ENCODE measurements around the gene WEE1.

The WEE1 gene

DNA sequence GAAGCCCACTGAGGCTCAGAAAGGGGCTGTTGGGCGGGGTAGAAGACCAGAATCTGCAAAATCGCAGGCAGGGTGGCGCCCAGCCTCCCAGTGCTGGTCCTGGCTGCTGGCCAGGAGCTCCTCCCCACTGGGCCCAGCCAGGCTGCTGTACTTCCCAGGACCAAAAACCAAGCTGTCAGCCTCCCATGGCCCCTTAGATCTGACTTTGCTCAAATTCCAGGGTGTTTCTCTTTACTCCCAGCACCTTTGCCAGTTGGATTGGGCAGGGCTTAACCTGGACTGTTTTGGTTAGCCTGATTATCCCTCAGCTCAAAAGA is 44.2 kb upstream of the WEE1 start:
- no peak for DNase-seq (ENCODE audit: low read depth)
- TF ChIP-seq, protein P1, sequence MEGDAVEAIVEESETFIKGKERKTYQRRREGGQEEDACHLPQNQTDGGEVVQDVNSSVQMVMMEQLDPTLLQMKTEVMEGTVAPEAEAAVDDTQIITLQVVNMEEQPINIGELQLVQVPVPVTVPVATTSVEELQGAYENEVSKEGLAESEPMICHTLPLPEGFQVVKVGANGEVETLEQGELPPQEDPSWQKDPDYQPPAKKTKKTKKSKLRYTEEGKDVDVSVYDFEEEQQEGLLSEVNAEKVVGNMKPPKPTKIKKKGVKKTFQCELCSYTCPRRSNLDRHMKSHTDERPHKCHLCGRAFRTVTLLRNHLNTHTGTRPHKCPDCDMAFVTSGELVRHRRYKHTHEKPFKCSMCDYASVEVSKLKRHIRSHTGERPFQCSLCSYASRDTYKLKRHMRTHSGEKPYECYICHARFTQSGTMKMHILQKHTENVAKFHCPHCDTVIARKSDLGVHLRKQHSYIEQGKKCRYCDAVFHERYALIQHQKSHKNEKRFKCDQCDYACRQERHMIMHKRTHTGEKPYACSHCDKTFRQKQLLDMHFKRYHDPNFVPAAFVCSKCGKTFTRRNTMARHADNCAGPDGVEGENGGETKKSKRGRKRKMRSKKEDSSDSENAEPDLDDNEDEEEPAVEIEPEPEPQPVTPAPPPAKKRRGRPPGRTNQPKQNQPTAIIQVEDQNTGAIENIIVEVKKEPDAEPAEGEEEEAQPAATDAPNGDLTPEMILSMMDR (IDR thresholded peaks at IDR 0.05; ENCODE audit: insufficient read depth, low read depth, low read length, missing control alignments): no peak
- H3K4me3 ChIP-seq (ENCODE audit: low read length): no peak overlapping the region

DNA sequence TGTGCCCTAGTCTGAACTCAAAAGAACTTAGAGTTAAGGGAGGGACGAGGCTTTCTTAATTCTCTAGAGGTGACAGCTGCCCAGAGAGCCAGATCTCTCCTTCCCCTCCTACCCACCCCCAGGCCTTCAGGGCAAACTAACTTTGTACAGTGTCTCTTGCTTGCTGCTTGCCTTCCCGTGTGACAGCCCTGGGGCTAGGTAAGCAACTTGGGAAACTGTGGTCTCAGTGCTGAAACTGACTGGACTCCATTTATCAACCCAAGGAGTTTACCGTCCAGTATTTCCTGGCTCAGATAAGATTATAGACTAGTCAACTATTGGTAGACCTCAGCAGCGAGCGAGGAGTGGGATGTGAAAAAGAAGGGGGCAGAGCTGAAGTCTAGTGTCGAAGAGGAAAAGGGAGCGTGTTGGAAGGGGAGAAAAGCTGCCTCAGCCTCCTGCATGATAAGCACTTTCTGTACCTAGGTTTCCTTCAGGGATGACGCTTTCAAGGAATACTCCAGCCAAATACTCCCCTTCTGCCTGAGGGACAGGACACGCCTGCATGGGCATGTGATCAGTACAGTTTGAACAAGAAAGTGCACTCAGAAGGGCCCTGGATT is 43.3 kb upstream of the WEE1 start:
- DNase-seq (ENCODE audit: low read depth): peak; percentile 65
- H3K4me3 ChIP-seq (ENCODE audit: low read length): no peak overlapping the region
- TF ChIP-seq, protein P1 (IDR thresholded peaks at IDR 0.05; ENCODE audit: insufficient read depth, low read depth, low read length, missing control alignments): no peak

DNA sequence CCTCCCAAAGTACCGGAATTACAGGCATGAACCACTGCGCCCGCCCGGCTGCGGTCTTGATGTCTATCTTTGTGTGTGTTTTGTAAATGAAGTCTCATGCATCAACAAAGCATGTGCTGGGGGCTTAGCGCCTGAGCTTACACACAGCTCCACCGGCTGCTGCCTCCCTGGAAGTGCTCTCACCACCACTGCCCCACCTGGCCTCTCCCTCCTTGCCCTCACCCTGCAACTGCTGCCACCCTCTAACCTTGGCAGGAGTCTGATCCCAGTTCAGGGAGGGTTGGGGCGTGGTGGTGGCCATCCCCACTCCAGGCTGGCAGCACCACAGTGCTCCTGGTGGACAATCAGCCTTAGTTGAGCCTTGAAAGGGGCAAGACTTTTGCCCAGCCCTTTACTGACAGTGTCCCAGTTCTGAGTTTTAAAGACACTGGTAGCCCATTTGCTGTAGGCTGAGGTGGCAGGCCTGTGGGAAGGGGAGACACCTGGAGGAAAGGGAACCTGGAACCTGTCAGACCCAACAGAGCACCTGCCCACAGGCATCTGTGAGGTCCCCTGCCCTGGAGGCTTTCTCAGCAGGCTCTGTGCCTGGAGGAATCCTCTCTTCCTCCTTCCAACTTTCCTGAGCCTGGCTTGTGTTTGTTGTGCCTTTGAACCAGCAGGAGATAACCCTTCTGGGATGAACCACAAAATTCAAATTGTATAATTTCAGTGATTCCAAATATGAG is 42.4 kb upstream of the WEE1 start:
- DNase-seq (ENCODE audit: low read depth): no peak
- TF ChIP-seq, protein P1 (IDR thresholded peaks at IDR 0.05; ENCODE audit: insufficient read depth, low read depth, low read length, missing control alignments): no peak
- no peak overlapping the region for H3K4me3 ChIP-seq (ENCODE audit: low read length)

DNA sequence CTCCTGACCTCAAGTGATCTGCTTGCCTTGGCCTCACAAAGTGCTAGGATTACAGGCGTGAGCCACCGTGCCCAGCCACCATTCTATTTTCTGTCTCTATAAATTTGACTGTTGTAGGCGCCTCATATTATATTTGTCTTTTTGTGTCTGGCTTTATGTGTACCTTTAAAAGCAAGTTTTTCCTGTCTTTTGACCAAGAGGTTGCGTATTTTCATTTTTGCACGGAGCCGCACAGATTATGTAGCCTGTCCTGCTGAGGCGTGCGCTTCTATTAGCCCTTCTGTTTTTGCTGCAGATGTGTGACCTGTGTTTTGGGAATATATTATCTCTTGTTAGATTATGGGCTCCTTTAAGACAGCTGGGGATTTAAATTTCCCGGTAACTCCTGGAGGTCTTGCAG is 40.4 kb upstream of the WEE1 start:
- TF ChIP-seq, protein P1 (IDR thresholded peaks at IDR 0.05; ENCODE audit: insufficient read depth, low read depth, low read length, missing control alignments): no peak

DNA sequence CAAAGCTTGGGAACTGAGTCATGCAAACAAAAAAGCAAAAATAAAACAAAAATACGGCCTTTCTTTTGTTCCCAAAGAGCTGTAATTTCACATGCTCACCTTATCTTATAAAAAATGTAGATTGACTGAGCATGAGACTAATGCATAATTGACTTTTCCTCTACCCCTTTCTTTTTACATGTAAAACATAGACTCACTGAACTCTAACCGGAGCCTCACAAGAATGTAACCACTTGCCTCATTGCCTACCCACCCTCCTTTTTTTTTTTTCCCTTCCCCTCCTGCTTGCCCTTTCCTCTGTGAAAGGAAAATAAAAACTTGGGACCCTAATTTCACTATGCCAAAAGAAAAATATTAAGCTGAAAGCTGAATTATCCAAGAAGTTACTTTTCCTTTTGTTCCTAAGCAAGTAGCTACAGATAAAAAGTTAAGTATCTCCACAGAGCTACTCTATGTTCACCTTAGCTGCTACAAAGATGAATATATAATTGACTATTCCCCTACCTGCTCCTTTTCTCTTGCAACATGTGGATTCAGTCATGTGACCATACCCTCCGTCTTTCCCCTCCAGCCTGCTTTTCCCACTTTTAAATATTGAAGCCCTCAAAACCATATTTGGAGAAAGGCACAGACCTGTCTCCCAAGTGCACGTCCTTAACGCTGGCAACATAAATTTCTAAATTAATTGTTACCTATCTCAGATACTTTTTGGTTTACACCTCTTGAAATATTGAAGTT is 39.6 kb upstream of the WEE1 start:
- no peak for DNase-seq (ENCODE audit: low read depth)
- TF ChIP-seq, protein P1 (IDR thresholded peaks at IDR 0.05; ENCODE audit: insufficient read depth, low read depth, low read length, missing control alignments): no peak
- no peak overlapping the region for H3K4me3 ChIP-seq (ENCODE audit: low read length)

More for the DNA sequence above, 40.4 kb upstream of the WEE1 start:
- no peak for DNase-seq (ENCODE audit: low read depth)
- no peak overlapping the region for H3K4me3 ChIP-seq (ENCODE audit: low read length)

DNA sequence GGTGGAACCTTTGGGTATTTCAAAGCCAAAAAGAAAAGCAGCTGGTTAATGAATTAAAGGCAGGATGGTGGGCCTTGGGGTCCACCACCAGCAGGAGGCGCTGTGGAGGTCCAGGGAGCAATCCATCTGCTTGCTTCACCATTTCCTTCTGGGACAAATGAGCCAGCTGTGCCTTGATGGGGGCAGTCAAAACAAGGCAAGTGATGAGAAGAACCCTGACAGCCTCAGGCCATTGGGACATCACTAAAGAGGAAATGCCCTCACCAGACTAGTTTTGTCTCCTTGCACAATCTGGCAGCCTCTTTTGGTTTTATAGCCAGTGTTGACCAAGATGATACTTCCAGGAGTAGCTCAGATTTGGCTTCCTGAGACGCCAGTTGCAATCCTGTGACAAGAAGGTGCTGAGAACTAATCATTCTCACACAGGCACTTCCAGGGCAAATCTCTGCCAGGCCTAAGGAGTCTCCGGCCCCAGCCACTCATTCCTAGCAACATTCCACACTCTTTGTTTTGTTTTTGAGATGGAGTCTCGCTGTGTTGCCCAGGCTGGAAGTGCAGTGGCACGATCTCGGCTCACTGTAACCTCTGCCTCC is 38.2 kb upstream of the WEE1 start:
- H3K4me3 ChIP-seq (ENCODE audit: low read length): no peak overlapping the region
- DNase-seq (ENCODE audit: low read depth): peak; percentile 95
- TF ChIP-seq, protein P1 (IDR thresholded peaks at IDR 0.05; ENCODE audit: insufficient read depth, low read depth, low read length, missing control alignments): peak; percentile 77

Data from epithelial cell of esophagus (primary cell).